Endothelial cell of umbilical vein (primary cell): ENCODE results near the gene DLX6. TPM values are rescaled to one million over a fixed set of nuclear protein-coding genes. Genes with fewer than 3 reads are reported as not detected.

Experiments used
- BruUV-seq: library from RNA; stranded (reverse); fragments of 400-500 nt; replicated peaks from 2 replicates; lab custom pipeline; 2021; lab: Mats Ljungman, UMichigan
- CTCF ChIA-PET: fragments of 300-600, 350-600 bp; sonication (Branson Sonifier 250); formaldehyde crosslinking; loops from one replicate; lab custom pipeline; 2021; ENCODE audit warnings: antibody characterized with exemption, inconsistent platforms; lab: Charles Lee
- POLR2A ChIA-PET: fragments of 300-600, 350-600 bp; sonication (Branson Sonifier 250); formaldehyde crosslinking; loops from one replicate; lab custom pipeline; 2021; ENCODE audit warnings: antibody characterized with exemption, inconsistent platforms; lab: Charles Lee
- DNase-seq: peaks from one replicate; pipeline ENCODE4 v3.0.0-alpha.2; 2011; ENCODE audit warnings: low read depth, low spot score
- FAIRE-seq: peaks from 2 replicates; lab custom pipeline; 2011; peaks lifted over from hg19 to GRCh38; lab: Jason Lieb, UNC
- H2AFZ ChIP-seq: 2 replicates; pipeline ENCODE4 v1.6.0; 2012; ENCODE audit warnings: low read depth, low read length, control low read depth, inconsistent platforms
- H3K27ac ChIP-seq: 2 replicates; pipeline ENCODE4 v1.5.1; 2011; ENCODE audit warnings: low read depth, mild to moderate bottlenecking, control low read depth, low read length, moderate library complexity; ENCODE audit not compliant: insufficient read depth
- H3K27me3 ChIP-seq, 2 experiments: 2 replicates each; pipeline versions ENCODE4 v1.6.0 to v1.6.1; 2011; ENCODE audit warnings: low read length in 2 of 2, mixed read lengths in 1 of 2; ENCODE audit not compliant: control insufficient read depth in 2 of 2, insufficient read depth in 2 of 2
- H3K36me3 ChIP-seq, 2 experiments: 2 replicates in 1 of 2; 3 replicates in 1 of 2; pipeline ENCODE4 v1.5.1; 2011; ENCODE audit warnings: low read length in 2 of 2, mild to moderate bottlenecking in 1 of 2, moderate library complexity in 1 of 2; ENCODE audit not compliant: control insufficient read depth in 2 of 2, insufficient read depth in 2 of 2; ENCODE audit errors: extremely low read depth in 1 of 2
- H3K4me1 ChIP-seq: 3 replicates; pipeline ENCODE4 v1.5.1; 2011; ENCODE audit warnings: mild to moderate bottlenecking, low read length; ENCODE audit not compliant: control insufficient read depth, insufficient read depth; ENCODE audit errors: extremely low read depth
- H3K4me2 ChIP-seq: 2 replicates; pipeline ENCODE4 v1.6.1; 2011; ENCODE audit warnings: low read length, control low read depth, mixed read lengths; ENCODE audit not compliant: insufficient read depth
- H3K4me3 ChIP-seq, 3 experiments: fragments of 200-600 bp in 1 of 3; sonication (generic), shearing (Covaris generic) in 1 of 3; replicated peaks in 1 of 3; 2 replicates each; pipeline ENCODE4 v1.5.1; 2011 to 2016; ENCODE audit warnings: control low read depth in 3 of 3, low read length in 3 of 3, mild to moderate bottlenecking in 2 of 3, inconsistent platforms in 1 of 3, low read depth in 1 of 3, moderate library complexity in 1 of 3; ENCODE audit not compliant: insufficient read depth in 1 of 3
- H3K79me2 ChIP-seq: 2 replicates; pipeline ENCODE4 v1.6.0; 2012; ENCODE audit warnings: low read length, inconsistent platforms; ENCODE audit not compliant: control insufficient read depth, insufficient read depth
- H3K9ac ChIP-seq: replicated peaks from 2 replicates; pipeline ENCODE3; 2011; ENCODE audit warnings: low read length, control low read depth; ENCODE audit not compliant: insufficient read depth; ENCODE audit errors: extremely low read depth
- H3K9me1 ChIP-seq: replicated peaks from 3 replicates; pipeline ENCODE4 v1.6.0; 2011; ENCODE audit warnings: mild to moderate bottlenecking, low read length; ENCODE audit not compliant: control insufficient read depth, insufficient read depth; ENCODE audit errors: extremely low read depth
- H3K9me3 ChIP-seq: replicated peaks from 2 replicates; pipeline ENCODE4 v1.5.1; 2012; ENCODE audit warnings: low read length, inconsistent platforms; ENCODE audit not compliant: control insufficient read depth, insufficient read depth
- H4K20me1 ChIP-seq: replicated peaks from 2 replicates; pipeline ENCODE3; 2011; ENCODE audit warnings: mild to moderate bottlenecking, low read length; ENCODE audit not compliant: control insufficient read depth, insufficient read depth; ENCODE audit errors: extremely low read depth
- EZH2 ChIP-seq: IDR thresholded peaks from 2 replicates; pipeline ENCODE4 v1.6.1; 2012; ENCODE audit warnings: borderline replicate concordance, low read depth, mild to moderate bottlenecking, moderate library complexity, low read length, inconsistent platforms; ENCODE audit not compliant: severe bottlenecking
- GATA2 ChIP-seq: IDR thresholded peaks from 2 replicates; pipeline ENCODE4 v1.7.0; 2011; ENCODE audit warnings: low read depth, mild to moderate bottlenecking, moderate library complexity, mixed read lengths, low read length; ENCODE audit not compliant: insufficient read length, insufficient read depth
- MYC ChIP-seq: IDR thresholded peaks from one replicate; pipeline ENCODE4 v1.6.1; 2011; ENCODE audit warnings: mild to moderate bottlenecking, low read depth, low read length
- POLR2A ChIP-seq: IDR thresholded peaks from 2 replicates; pipeline ENCODE4 v1.6.1; 2012; ENCODE audit warnings: low read depth, mild to moderate bottlenecking, control low read depth, low read length
- POLR2AphosphoS5 ChIP-seq: IDR thresholded peaks from 2 replicates; pipeline ENCODE4 v1.6.1; 2012; ENCODE audit warnings: low read depth, mild to moderate bottlenecking, control low read depth, low read length, moderate library complexity; ENCODE audit not compliant: insufficient read depth
- dilution Hi-C: fragments of 300-500 bp; cut with MboI; formaldehyde crosslinking; loops from one replicate; pipeline ENCODE4 v1.15.0; 2019; ENCODE audit warnings: low sequenced_read_pairs; ENCODE audit not compliant: extremely low pct_ligation_motif_present
- intact Hi-C: fragments of 100-400 bp; cut with micrococcal nuclease; formaldehyde crosslinking; loops from one replicate; pipeline ENCODE4 v1.10.0; 2022
- polyA plus RNA-seq, 4 experiments: library from polyadenylated mRNA; depleted of rRNA in 3 of 4; stranded (reverse) in 3 of 4; unstranded in 1 of 4; fragments of >200 nt; gene quantifications; 2 replicates each; pipeline versions ENCODE4 v1.2.1 to v1.2.3, GENCODE V29; 2011 to 2012; ENCODE audit warnings: missing spikeins in 1 of 4
- total RNA-seq: library from RNA; stranded (reverse); gene quantifications from 2 replicates; pipeline ENCODE4 v1.2.3, GENCODE V29; 2021

DLX6 gene
- total and polyA plus RNA-seq, 2 donors (not counting 3 experiments of a cell fraction or from before 2014, with no cell fraction given): not detected

DNA sequence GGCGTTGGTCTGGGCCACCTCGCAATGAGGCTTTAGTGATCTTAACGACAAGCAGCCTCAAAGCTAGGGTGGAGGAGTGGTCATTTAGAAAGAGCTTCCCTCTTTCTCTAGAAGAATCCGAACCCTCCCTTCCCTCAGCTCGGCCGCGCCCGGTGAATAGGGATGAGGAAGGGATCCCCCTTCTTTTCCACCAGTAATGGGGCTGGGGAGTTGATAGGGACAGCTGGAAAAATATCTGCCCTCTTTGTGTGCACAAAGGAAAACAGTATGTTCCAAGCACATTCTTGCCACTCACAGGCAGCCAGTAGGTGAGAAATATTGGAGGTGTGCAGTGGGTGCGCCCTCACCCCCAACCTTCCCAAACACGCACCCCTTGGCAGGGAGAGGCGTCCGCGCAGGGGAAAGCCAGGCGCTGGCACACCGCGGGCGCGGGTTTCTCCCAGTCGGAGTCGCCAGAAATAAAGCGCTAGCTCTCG lies 12.8 kb downstream of the DLX6 start:
- H3K9me3 ChIP-seq: no peaks in the 10 kb centered on the region

DNA sequence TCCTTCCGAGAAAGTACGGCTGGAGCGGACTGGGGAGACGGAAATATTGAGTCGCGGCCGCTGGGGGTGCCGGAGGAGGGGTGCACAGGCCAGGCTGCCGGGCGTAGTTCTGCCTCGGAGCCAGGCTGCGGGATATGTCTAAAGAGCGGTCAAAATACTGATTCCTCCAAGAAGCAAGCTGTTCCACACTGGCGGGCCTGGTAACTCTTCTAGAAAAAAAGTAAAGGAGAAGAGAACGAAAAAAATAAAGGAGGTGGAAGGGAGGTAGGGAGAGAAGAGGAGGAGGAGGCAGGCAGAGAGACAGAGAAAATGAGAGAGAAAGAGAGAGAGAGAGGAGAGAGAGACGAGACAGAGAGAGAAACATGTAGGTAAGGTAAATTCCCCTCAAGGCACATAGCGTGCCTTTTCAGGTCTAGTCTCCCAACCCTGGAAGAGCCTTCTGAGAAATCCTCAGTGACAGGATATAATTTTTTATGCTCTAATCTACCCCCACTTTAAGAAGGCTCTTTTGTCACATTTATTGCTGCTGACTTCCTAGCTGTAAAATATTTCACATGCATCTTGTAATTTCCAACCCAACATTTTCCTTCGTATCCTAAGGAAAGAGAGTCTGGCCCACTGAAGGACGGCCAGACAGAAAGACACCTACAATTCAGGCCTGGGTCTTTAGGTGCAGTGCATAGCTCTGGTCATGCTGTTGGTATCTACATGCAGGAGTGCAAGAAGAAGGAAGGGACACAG lies 13.6 kb downstream of the DLX6 start:
- Histone ChIP-seq H3K9ac (no peak overlapping the region), H3K36me3 (no peaks in the 10 kb centered on the region), H3K27ac (no peak overlapping the region), H3K4me1 (no peaks in the 10 kb centered on the region), H3K4me2 (no peak overlapping the region), H3K9me3 (no peaks in the 10 kb centered on the region), H3K9me1 (no peaks in the 10 kb centered on the region), H3K27me3 (peaks cover 95 to 98% of the 10 kb centered on the region in 2 experiments), H4K20me1 (no peaks in the 10 kb centered on the region), H3K79me2 (no peaks in the 10 kb centered on the region), H3K4me3 (no peak overlapping the region), H2AFZ (no peak overlapping the region)
- DNase-seq (no peak), FAIRE-seq (no peak)
- no TSS peak for BruUV-seq
- dilution Hi-C loops: no loop called here
- TF ChIP-seq POLR2AphosphoS5 (no peak), EZH2 (peak; percentile 70)
- ChIA-PET CTCF (interaction anchor here (0.5 to 7.4 kb wide), 3 partner anchors 8 to 31 kb away, joined by 3 to 48 read pairs (median 3); no protein-coding TSS in a partner anchor), POLR2A (no interaction called here)
- intact Hi-C loops: no loop called here

More for the DNA sequence above, 12.8 kb downstream of the DLX6 start:
- Histone ChIP-seq H2AFZ (no peak overlapping the region), H3K27ac (no peak overlapping the region), H3K4me3 (no peak overlapping the region), H3K79me2 (no peaks in the 10 kb centered on the region), H3K9ac (no peak overlapping the region), H4K20me1 (no peaks in the 10 kb centered on the region), H3K27me3 (peaks cover 95 to 98% of the 10 kb centered on the region in 2 experiments), H3K4me2 (no peak overlapping the region), H3K9me1 (no peaks in the 10 kb centered on the region), H3K4me1 (no peaks in the 10 kb centered on the region), H3K36me3 (no peaks in the 10 kb centered on the region)
- ChIA-PET CTCF (interaction anchor here (7.4 kb wide), 1 partner anchor 9 kb away, joined by 48 read pairs; no protein-coding TSS in a partner anchor), POLR2A (no interaction called here)
- intact Hi-C loops (no loop called here), dilution Hi-C loops (no loop called here)
- BruUV-seq: no TSS peak
- FAIRE-seq (no peak), DNase-seq (no peak)
- TF ChIP-seq GATA2 (no peak), POLR2A (no peak), MYC (no peak), EZH2 (peak; percentile 97)
